Upper lobe of left lung (tissue), 6 donors: ENCODE results near the gene SNAP23. TPM values are rescaled to one million over a fixed set of nuclear protein-coding genes. Genes with fewer than 3 reads are reported as not detected.

Source experiments
- ATAC-seq, 2 donors: fragments of 200-7000 bp; cut with Tn5 transposase; one replicate each; pipeline ENCODE4 v1.9.1; 2022; ENCODE audit warnings: mild to moderate bottlenecking in 2 of 2, moderate library complexity in 2 of 2; ENCODE audit not compliant: low FRiP score in 2 of 2
- DNase-seq, 2 donors: peaks; one replicate each; pipeline ENCODE4 v3.0.0-alpha.2; 2019 to 2020
- H3K27ac ChIP-seq, 4 donors: fragments of 200-600 bp; sonication (generic); one replicate each; pipeline ENCODE4 v1.5.1; 2016 to 2019
- H3K27me3 ChIP-seq, 4 donors: fragments of 200-600 bp; sonication (generic); one replicate each; pipeline ENCODE4 v1.5.1; 2017 to 2019
- H3K36me3 ChIP-seq, 4 donors: fragments of 200-600 bp; sonication (generic); one replicate each; pipeline ENCODE4 v1.5.1; 2016 to 2019
- H3K4me1 ChIP-seq, 4 donors: fragments of 200-600 bp; sonication (generic); one replicate each; pipeline ENCODE4 v1.5.1; 2018 to 2019
- H3K4me3 ChIP-seq, 4 donors: fragments of 200-600 bp; sonication (generic); one replicate each; pipeline ENCODE4 v1.5.1; 2017 to 2019; ENCODE audit warnings: mild to moderate bottlenecking in 2 of 4, moderate library complexity in 1 of 4
- H3K9me3 ChIP-seq, 4 donors: fragments of 200-600 bp; sonication (generic); one replicate each; pipeline ENCODE4 v1.5.1; 2018 to 2019
- EP300 ChIP-seq, 4 donors: sonication (generic); formaldehyde crosslinking; IDR thresholded peaks; one replicate each; pipeline ENCODE4 v1.5.1; 2017; ENCODE audit warnings: antibody characterized with exemption in 4 of 4, control low read depth in 2 of 4
- POLR2A ChIP-seq, 4 donors: fragments of 450-650 bp; IDR thresholded peaks; one replicate each; pipeline ENCODE4 v1.5.1; 2016 to 2017; ENCODE audit warnings: antibody characterized with exemption in 4 of 4, mild to moderate bottlenecking in 2 of 4
- POLR2AphosphoS5 ChIP-seq, 2 donors: sonication (generic); formaldehyde crosslinking; IDR thresholded peaks; one replicate each; pipeline ENCODE4 v1.5.1; 2017; ENCODE audit warnings: antibody characterized with exemption in 2 of 2
- WGBS, 2 donors: methylation state at CpG; one replicate each; pipeline ENCODE4 v1.1.5; 2017 to 2018; 5-methylcytosine and 5-hydroxymethylcytosine counted together
- total RNA-seq, 6 donors: library from RNA; depleted of rRNA in 4 of 6; stranded (reverse); fragments of >200 nt in 4 of 6; gene quantifications; one replicate each; pipeline versions ENCODE4 v1.1.0 to v1.2.1, GENCODE V29; 2016 to 2021
- TF ChIP-seq, protein P1 (sequence below), 6 experiments: fragments of 450-650 bp in 4 of 6; fragments of 200-600 bp in 2 of 6; sonication (generic) in 2 of 6; IDR thresholded peaks; one replicate each; pipeline ENCODE4 v1.5.1; 2016 to 2019; ENCODE audit warnings: antibody characterized with exemption in 6 of 6
- donor health status: DM: no; HTN: no; CAD: no; lungs with moderate emphysema.
- donor health status: DM: no; HTN: yes; CAD: no; lungs with severe emphysema.

SNAP23 gene
- total RNA-seq, 6 donors from 2014 or later, result 47.3 to 108 (median 63.7) TPM

DNA sequence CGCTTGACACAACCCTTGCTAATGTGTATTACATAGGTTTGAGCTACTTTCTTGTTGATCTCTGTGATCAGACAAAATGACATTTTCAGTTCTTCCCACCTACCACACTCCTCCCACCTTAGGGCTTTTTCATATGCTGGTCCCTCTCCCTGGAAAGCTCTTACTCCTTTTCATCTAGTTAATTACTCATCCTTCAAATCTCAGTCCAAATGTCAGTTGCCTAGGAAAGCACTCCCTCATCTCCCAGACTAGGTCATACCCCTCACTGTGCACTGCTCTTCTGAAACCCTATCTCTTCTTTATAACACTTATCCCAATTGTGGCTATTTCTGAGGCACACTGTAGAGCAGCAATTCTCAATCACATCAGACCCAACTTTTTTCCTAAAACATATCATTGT lies 11.8 kb upstream of the SNAP23 start:
- DNase-seq (no peak), ATAC-seq (no peak)
- Histone ChIP-seq H3K27me3 (no peaks in the 10 kb centered on the region), H3K27ac (no peak overlapping the region), H3K4me3 (no peak overlapping the region), H3K4me1 (peaks cover 7 to 12% (median 9%) of the 10 kb centered on the region in 4 donors), H3K36me3 (no peaks in the 10 kb centered on the region), H3K9me3 (no peaks in the 10 kb centered on the region)
- TF ChIP-seq POLR2AphosphoS5 (IDR thresholded peaks at IDR 0.05), result no peak
- no peak for TF ChIP-seq POLR2A (IDR thresholded peaks at IDR 0.05)
- TF ChIP-seq, protein P1, sequence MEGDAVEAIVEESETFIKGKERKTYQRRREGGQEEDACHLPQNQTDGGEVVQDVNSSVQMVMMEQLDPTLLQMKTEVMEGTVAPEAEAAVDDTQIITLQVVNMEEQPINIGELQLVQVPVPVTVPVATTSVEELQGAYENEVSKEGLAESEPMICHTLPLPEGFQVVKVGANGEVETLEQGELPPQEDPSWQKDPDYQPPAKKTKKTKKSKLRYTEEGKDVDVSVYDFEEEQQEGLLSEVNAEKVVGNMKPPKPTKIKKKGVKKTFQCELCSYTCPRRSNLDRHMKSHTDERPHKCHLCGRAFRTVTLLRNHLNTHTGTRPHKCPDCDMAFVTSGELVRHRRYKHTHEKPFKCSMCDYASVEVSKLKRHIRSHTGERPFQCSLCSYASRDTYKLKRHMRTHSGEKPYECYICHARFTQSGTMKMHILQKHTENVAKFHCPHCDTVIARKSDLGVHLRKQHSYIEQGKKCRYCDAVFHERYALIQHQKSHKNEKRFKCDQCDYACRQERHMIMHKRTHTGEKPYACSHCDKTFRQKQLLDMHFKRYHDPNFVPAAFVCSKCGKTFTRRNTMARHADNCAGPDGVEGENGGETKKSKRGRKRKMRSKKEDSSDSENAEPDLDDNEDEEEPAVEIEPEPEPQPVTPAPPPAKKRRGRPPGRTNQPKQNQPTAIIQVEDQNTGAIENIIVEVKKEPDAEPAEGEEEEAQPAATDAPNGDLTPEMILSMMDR (IDR thresholded peaks at IDR 0.05), result no peak
- TF ChIP-seq EP300 (IDR thresholded peaks at IDR 0.05), result no peak
- WGBS, 2 donors, result 94 to 100% methylated on average over 1 of the region's 1 CpG

DNA sequence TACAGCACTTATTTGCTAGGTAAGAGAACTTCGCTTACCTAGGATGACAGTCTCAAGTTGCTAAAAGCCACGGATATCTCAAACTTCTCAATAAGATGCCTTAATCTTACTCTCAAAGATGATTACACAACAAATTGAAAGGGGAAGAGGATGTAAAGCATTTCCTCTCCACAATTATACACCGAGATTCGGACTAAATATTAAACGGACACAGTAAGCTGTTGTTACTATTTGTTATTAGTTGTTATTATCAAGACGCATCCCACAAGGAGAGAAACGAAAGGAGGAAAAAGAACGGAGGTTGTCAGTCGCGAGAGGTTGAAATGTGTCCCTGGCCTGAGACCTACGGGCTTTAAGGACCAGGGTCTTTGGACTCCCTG lies 5.2 kb upstream of the SNAP23 start:
- peak overlapping the region; percentile 92 to 95 (median 92) for H3K27ac ChIP-seq
- H3K36me3 ChIP-seq, result no peaks in the 10 kb centered on the region
- 1 to 2% methylated on average over 11 of the region's 11 CpGs for WGBS, 2 donors
- TF ChIP-seq, protein P1 (IDR thresholded peaks at IDR 0.05), result no peak
- TF ChIP-seq POLR2AphosphoS5 (IDR thresholded peaks at IDR 0.05), result no peak
- TF ChIP-seq POLR2A (IDR thresholded peaks at IDR 0.05), result no peak
- TF ChIP-seq EP300 (IDR thresholded peaks at IDR 0.05), result no peak
- peak overlapping the region; percentile 60 to 84 (median 77) for H3K4me3 ChIP-seq
- peaks cover 47 to 60% (median 57%) of the 10 kb centered on the region in 4 donors for H3K4me1 ChIP-seq
- ATAC-seq (peak in 1 of 2 donors; percentile 14), DNase-seq (no peak)
- H3K27me3 ChIP-seq, result no peaks in the 10 kb centered on the region
- H3K9me3 ChIP-seq, result no peaks in the 10 kb centered on the region

DNA sequence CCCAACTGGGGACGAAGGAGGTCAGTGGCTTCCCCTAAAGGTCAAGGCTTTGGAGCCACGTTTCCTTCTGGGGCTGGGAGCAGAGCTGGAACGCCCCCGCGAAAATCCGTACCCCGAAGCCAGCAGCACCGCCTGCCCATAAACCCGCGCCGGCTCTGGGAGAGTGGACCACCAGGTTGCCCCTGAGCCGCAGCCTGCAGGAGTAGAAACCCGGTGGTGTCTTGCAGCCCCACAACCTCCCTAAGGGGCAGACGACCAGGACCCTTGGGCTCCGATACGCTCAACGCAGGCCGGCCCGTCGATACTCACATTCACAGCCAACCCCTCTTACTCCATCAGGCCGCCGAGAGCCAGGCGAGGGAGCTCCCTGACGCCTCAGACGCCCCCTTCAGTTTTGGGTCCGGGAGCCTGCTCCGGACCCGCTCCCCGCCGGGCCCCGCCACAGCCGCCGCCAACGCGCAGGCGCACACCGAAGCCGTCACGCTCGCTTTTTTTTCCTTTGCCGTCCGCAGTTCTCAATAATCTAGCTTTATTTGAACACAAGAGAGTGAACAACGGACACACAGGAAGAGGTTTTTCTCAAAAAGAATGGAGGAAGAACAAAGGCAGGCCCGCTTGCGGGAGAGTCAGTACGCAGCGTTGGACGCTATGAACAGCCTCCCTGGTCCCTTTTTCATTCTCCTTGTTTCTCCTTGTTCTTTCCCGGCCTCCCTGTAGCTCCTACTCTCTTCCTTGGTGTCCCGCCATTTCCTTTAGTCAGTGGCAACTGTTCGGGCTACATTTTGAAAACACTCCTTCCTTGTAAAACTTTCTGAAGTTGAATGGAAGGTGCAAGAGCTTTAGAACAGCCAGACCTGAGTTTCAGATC lies 4.5 kb upstream of the SNAP23 start, which contains the start of gene ZNF106:
TSS of gene ZNF106 (minus strand) at position 471 of the 868 bp plus-strand sequence. CDS start 18,852 bp downstream, outside the sequence.
- Histone ChIP-seq H3K27ac (peak within 1 kb of the TSS; percentile 92 to 95 (median 92)), H3K4me1 (peaks cover 47 to 61% (median 57%) of the 10 kb centered on the region in 4 donors), H3K27me3 (no peaks in the 10 kb centered on the region), H3K4me3 (peak within 1 kb of the TSS; percentile 60 to 84 (median 77)), H3K36me3 (no peaks in the 10 kb centered on the region), H3K9me3 (no peaks in the 10 kb centered on the region)
- peak in 3 of 4 donors; percentile 91 to 96 (median 93) for TF ChIP-seq POLR2A (IDR thresholded peaks at IDR 0.05)
- TF ChIP-seq, protein P1 (IDR thresholded peaks at IDR 0.05), result peak in 1 of 6 experiments; percentile 19
- TF ChIP-seq EP300 (IDR thresholded peaks at IDR 0.05), result peak in 1 of 4 donors; percentile 81
- TF ChIP-seq POLR2AphosphoS5 (IDR thresholded peaks at IDR 0.05), result peak; percentile 70 to 97
- peak; percentile 84 to 86 for ATAC-seq
- DNase-seq, result peak; percentile 81 to 98
- 0 to 1% methylated on average over 32 to 44 of the region's 51 CpGs for WGBS, 2 donors

DNA sequence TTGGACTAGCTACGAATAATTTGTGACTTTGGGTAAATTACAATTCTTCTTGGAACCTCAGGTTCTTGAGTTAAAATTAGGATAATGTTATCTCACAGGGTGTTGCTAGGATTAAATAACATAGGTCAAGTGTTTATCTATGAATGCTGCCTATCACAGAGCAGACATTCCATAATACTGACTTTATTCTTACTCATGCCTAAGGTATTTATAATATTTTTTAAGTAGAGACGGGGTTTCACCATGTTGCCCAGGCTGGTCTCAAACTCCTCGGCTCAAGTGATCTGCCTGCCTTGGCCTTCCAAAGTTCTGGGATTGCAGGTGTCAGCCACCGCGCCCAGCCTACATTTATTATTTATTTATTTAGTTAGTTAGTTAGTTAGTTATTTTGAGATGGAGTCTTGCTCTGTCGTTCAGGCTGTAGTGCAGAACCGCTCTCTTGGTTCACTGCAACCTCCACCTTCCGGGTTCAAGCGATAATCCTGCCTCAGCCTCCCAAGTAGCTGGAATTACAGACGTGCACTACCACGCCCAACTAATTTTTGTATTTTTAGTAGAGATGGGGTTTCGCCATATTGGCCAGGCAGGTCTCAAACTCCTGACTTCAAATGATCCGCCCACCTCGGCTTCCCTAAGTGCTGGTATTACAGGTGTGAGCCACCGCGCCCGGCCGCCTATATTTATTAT lies 3.8 kb upstream of the SNAP23 start:
- Histone ChIP-seq H3K4me1 (peaks cover 53 to 69% (median 63%) of the 10 kb centered on the region in 4 donors), H3K27ac (peak overlapping the region; percentile 92 to 95 (median 92)), H3K27me3 (no peaks in the 10 kb centered on the region), H3K9me3 (no peaks in the 10 kb centered on the region), H3K36me3 (no peaks in the 10 kb centered on the region), H3K4me3 (peak overlapping the region in 3 of 4 donors; percentile 60 to 84 (median 77))
- TF ChIP-seq EP300 (IDR thresholded peaks at IDR 0.05) (peak in 1 of 4 donors; percentile 21), POLR2AphosphoS5 (IDR thresholded peaks at IDR 0.05) (no peak), POLR2A (IDR thresholded peaks at IDR 0.05) (no peak)
- TF ChIP-seq, protein P1 (IDR thresholded peaks at IDR 0.05), result no peak
- DNase-seq (no peak), ATAC-seq (peak; percentile 13 to 73)
- 84 to 86% methylated on average over 18 of the region's 18 CpGs for WGBS, 2 donors
